ENCODE data around the gene TSPAN17.

GRCh38 chr5:176642675-176643490 is 4.4 kb upstream of the TSPAN17 start:
- no peak for TF ChIP-seq MAX (IDR thresholded peaks at IDR 0.05)
- TF ChIP-seq EGR1 (IDR thresholded peaks at IDR 0.05): no peak
- TF ChIP-seq EP300 (IDR thresholded peaks at IDR 0.05; ENCODE audit: borderline replicate concordance): no peak
- no peak for TF ChIP-seq USF1 (IDR thresholded peaks at IDR 0.05)
- TF ChIP-seq TAF1 (IDR thresholded peaks at IDR 0.05; ENCODE audit: low read depth): no peak
- no peak for TF ChIP-seq REST (IDR thresholded peaks at IDR 0.05; ENCODE audit: low read depth)
- TF ChIP-seq CREB1 (IDR thresholded peaks at IDR 0.05; ENCODE audit: low read depth): no peak
- TF ChIP-seq CEBPB (IDR thresholded peaks at IDR 0.05): no peak
- TF ChIP-seq RAD21 (IDR thresholded peaks at IDR 0.05; ENCODE audit: low read depth): no peak
- no peak for TF ChIP-seq FOXM1 (IDR thresholded peaks at IDR 0.05; ENCODE audit: borderline replicate concordance, low read depth)
- TF ChIP-seq YY1 (IDR thresholded peaks at IDR 0.05; ENCODE audit: low read depth): no peak
- no peak for TF ChIP-seq TCF12 (IDR thresholded peaks at IDR 0.05; ENCODE audit: low read depth)

Data from Ishikawa (cell line).